ENCODE measurements around the gene SCRT2. TPM values are rescaled to one million over a fixed set of nuclear protein-coding genes. Genes with fewer than 3 reads are reported as not detected.
A peak's percentile ranks its signal among the peaks of the same experiment; 100 is the strongest.

SCRT2 gene
- total RNA-seq, 1 donor from 2014 or later: not detected

DNA sequence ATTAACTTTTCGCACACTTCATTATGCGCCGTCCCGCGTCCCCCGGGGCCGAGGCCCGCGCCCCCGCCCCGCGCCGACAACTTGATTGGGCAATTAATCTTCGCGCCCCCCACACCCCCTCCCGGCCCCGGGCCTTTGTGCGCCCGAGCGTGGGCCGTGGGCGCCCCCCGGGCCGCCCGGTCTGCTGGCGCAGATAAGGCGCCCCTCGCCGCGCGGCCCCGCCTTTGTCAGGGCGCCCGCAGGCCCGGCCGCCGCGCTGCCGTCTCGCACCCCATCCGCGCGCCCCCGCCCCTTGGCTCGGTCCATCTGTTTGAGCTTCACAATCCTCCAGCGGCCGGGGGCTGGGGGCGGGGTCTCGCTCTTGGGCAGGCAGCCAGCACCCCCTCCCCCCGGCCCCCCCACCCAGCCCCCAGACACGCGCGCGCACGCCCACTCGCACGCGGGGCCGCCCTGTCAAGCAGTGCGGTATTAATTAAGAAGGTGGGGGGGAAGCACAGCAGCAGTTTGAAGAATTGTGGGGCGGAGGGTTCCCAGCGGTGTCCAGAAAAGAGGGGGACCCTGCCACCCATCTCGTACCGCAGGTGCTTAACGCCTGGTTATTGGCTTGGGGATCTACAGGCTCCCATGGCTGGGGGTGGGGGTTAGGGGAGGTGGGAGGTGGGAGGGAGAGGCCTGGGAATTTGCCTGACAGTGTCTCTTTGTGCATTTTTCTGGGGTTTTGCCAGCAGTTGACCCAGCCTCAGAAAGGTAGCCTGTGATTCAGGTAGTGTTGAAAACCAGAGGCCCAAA lies 34.6 kb upstream of the SCRT2 start:
- H3K27me3 Mint-ChIP-seq (ENCODE audit: insufficient read depth, low read depth): peaks cover 30% of the 10 kb centered on the region
- H3K4me1 Mint-ChIP-seq: peaks cover 19% of the 10 kb centered on the region
- TF ChIP-seq EZH2phosphoT487 (IDR thresholded peaks at IDR 0.05) (no peak), CTCF (IDR thresholded peaks at IDR 0.05) (no peak), EZH2 (IDR thresholded peaks at IDR 0.05) (no peak)
- peaks cover 3% of the 10 kb centered on the region for H3K36me3 Mint-ChIP-seq
- H3K4me3 Mint-ChIP-seq: peak overlapping the region; percentile 48
- Histone ChIP-seq H3F3A (ENCODE audit: low read depth) (peaks cover 26% of the 10 kb centered on the region), H3K4me3 (peak overlapping the region; percentile 67), H3K9me3 (ENCODE audit: low read depth) (no peaks in the 10 kb centered on the region), H3K4me2 (peak overlapping the region; percentile 88), H4K20me1 (ENCODE audit: low read depth) (no peaks in the 10 kb centered on the region), H2AFZ (replicated peaks) (peak overlapping the region; percentile 93), H3K27me3 (peaks cover 42% of the 10 kb centered on the region), H3K79me2 (ENCODE audit: low read depth) (no peaks in the 10 kb centered on the region), H3K4me1 (peaks cover 5% of the 10 kb centered on the region), H3K27ac (no peak overlapping the region), H3K9ac (no peak overlapping the region), H3K36me3 (no peaks in the 10 kb centered on the region)
- no peak overlapping the region for H3K27ac Mint-ChIP-seq
- DNase-seq (ENCODE audit: low spot score): peak; percentile 73
- H3K9me3 Mint-ChIP-seq: peaks cover 20% of the 10 kb centered on the region

- peak overlapping the region; percentile 47 for H2AFZ ChIP-seq (replicated peaks)
- H3K4me2 ChIP-seq: peak overlapping the region; percentile 88
- Mint-ChIP-seq H3K27me3 (ENCODE audit: insufficient read depth, low read depth) (peaks cover 30% of the 10 kb centered on the region), H3K4me1 (peaks cover 19% of the 10 kb centered on the region), H3K9me3 (peaks cover 20% of the 10 kb centered on the region), H3K27ac (peak overlapping the region; percentile 83), H3K36me3 (peaks cover 3% of the 10 kb centered on the region), H3K4me3 (peak overlapping the region; percentile 86)
- peaks cover 34% of the 10 kb centered on the region for H3K27me3 ChIP-seq
- H4K20me1 ChIP-seq (ENCODE audit: low read depth): no peaks in the 10 kb centered on the region
- no peaks in the 10 kb centered on the region for H3K36me3 ChIP-seq
- no peak for DNase-seq (ENCODE audit: low spot score)
- H3K9me3 ChIP-seq (ENCODE audit: low read depth): no peaks in the 10 kb centered on the region
- peak overlapping the region; percentile 67 for H3K4me3 ChIP-seq
- H3K4me1 ChIP-seq: peaks cover 5% of the 10 kb centered on the region
- H3F3A ChIP-seq (ENCODE audit: low read depth): peaks cover 26% of the 10 kb centered on the region
- H3K9ac ChIP-seq: no peak overlapping the region
- TF ChIP-seq EZH2phosphoT487 (IDR thresholded peaks at IDR 0.05) (no peak), CTCF (IDR thresholded peaks at IDR 0.05) (no peak), EZH2 (IDR thresholded peaks at IDR 0.05) (peak; percentile 35)
- H3K79me2 ChIP-seq (ENCODE audit: low read depth): no peaks in the 10 kb centered on the region
- H3K27ac ChIP-seq: no peak overlapping the region
Observed at GRCh38 chr20:709423-709822, 33.8 kb upstream of the SCRT2 start.

GRCh38 chr20:708956-709355 lies 33.4 kb upstream of the SCRT2 start:
- Histone ChIP-seq H3K9me3 (ENCODE audit: low read depth) (no peaks in the 10 kb centered on the region), H3K9ac (no peak overlapping the region), H3K36me3 (no peaks in the 10 kb centered on the region), H3K4me2 (peak overlapping the region; percentile 88), H3F3A (ENCODE audit: low read depth) (peaks cover 26% of the 10 kb centered on the region), H3K4me3 (peak overlapping the region; percentile 67), H3K4me1 (peaks cover 5% of the 10 kb centered on the region), H3K27me3 (peaks cover 30% of the 10 kb centered on the region), H4K20me1 (ENCODE audit: low read depth) (no peaks in the 10 kb centered on the region), H2AFZ (replicated peaks) (no peak overlapping the region), H3K79me2 (ENCODE audit: low read depth) (no peaks in the 10 kb centered on the region), H3K27ac (no peak overlapping the region)
- peak overlapping the region; percentile 86 for H3K4me3 Mint-ChIP-seq
- TF ChIP-seq CTCF (IDR thresholded peaks at IDR 0.05): no peak
- TF ChIP-seq EZH2 (IDR thresholded peaks at IDR 0.05): no peak
- TF ChIP-seq EZH2phosphoT487 (IDR thresholded peaks at IDR 0.05): no peak
- H3K27me3 Mint-ChIP-seq (ENCODE audit: insufficient read depth, low read depth): peaks cover 32% of the 10 kb centered on the region
- peaks cover 20% of the 10 kb centered on the region for H3K9me3 Mint-ChIP-seq
- peaks cover 3% of the 10 kb centered on the region for H3K36me3 Mint-ChIP-seq
- H3K27ac Mint-ChIP-seq: no peak overlapping the region
- DNase-seq (ENCODE audit: low spot score): no peak
- H3K4me1 Mint-ChIP-seq: peaks cover 19% of the 10 kb centered on the region

Data from neural progenitor cell (in vitro differentiated cells).